ENCODE measurements around the gene TMEM207.

GRCh38 chr3:190481779-190482178, 32.1 kb upstream of the TMEM207 start:
- TF ChIP-seq CTCF (CRISPR knock-in tag; IDR thresholded peaks at IDR 0.05) (no peak), CBX5 (CRISPR knock-in tag; IDR thresholded peaks at IDR 0.05; ENCODE audit: borderline replicate concordance) (no peak), TCF7L2 (IDR thresholded peaks at IDR 0.05; ENCODE audit: low read depth, low read length) (no peak), BRD4 (CRISPR knock-in tag; IDR thresholded peaks at IDR 0.05) (no peak), NR0B2 (CRISPR knock-in tag; IDR thresholded peaks at IDR 0.05) (no peak), SP1 (IDR thresholded peaks at IDR 0.05) (no peak), SP1 (CRISPR knock-in tag; IDR thresholded peaks at IDR 0.05) (no peak), BCLAF1 (IDR thresholded peaks at IDR 0.05) (no peak), EP300 (IDR thresholded peaks at IDR 0.05; ENCODE audit: low read depth in 2 of 2, low read length in 2 of 2) (no peak), EP300 (CRISPR knock-in tag; IDR thresholded peaks at IDR 0.05; ENCODE audit: borderline replicate concordance) (no peak), JUNB (CRISPR knock-in tag; IDR thresholded peaks at IDR 0.05; ENCODE audit: borderline replicate concordance) (no peak)
